Keratinocyte (primary cell): Measurements from ENCODE around the gene ARHGAP15.

ENCODE experiments used
- CTCF ChIP-seq, 3 experiments: IDR thresholded peaks in 1 of 3; conservative IDR thresholded peaks in 1 of 3; optimal IDR thresholded peaks in 1 of 3; 2 replicates in 2 of 3; 3 replicates in 1 of 3; pipeline versions ENCODE3 to v1.5.1; 2011; ENCODE audit warnings: low read length in 3 of 3, mild to moderate bottlenecking in 3 of 3, moderate library complexity in 2 of 3, control low read depth in 1 of 3, inconsistent platforms in 1 of 3; ENCODE audit not compliant: insufficient read depth in 2 of 3; ENCODE audit errors: extremely low read depth in 1 of 3
- EZH2 ChIP-seq: IDR thresholded peaks from one replicate; pipeline ENCODE4 v1.6.1; 2012; ENCODE audit warnings: inconsistent platforms, mild to moderate bottlenecking, low read length, moderate library complexity

- TF ChIP-seq CTCF (optimal IDR thresholded peaks at IDR 0.05 in 1 of 3, IDR thresholded peaks at IDR 0.05 in 1 of 3, conservative IDR thresholded peaks at IDR 0.05 in 1 of 3; ENCODE audit: extremely low read depth in 1 of 3, insufficient read depth in 2 of 3, low read length in 3 of 3) (no peak), EZH2 (no peak)
These were observed 242.4 kb downstream of the ARHGAP15 start for GRCh38 chr2:143371616-143372015.
